Stimulated activated CD4-positive, alpha-beta T cell treated with anti-CD3 and anti-CD28 coated beads, TNF-alpha, amount 100 ng/mL, for 24 hours (primary cell): ENCODE measurements around the gene FAM118B.

Experiments used
- DNase-seq, 3 experiments: peaks; one replicate each; pipeline ENCODE4 v3.0.0-alpha.2; 2020; ENCODE audit warnings: low read depth in 3 of 3

The FAM118B gene

GRCh38 chr11:126186708-126187529, 24.7 kb upstream of the FAM118B start:
- no peak for DNase-seq

- DNase-seq, result no peak
Measured at GRCh38 chr11:126188332-126189108, 23.1 kb upstream of the FAM118B start.

GRCh38 chr11:126189109-126189929, 22.3 kb upstream of the FAM118B start:
- no peak for DNase-seq

- no peak for DNase-seq
Measured at GRCh38 chr11:126190792-126191191, 20.8 kb upstream of the FAM118B start.

GRCh38 chr11:126191379-126192073, 20.1 kb upstream of the FAM118B start:
- no peak for DNase-seq

GRCh38 chr11:126192361-126192760, 19.2 kb upstream of the FAM118B start:
- no peak for DNase-seq

GRCh38 chr11:126193038-126193478, 18.5 kb upstream of the FAM118B start:
- DNase-seq, result no peak

- peak in 1 of 3 experiments; percentile 21 for DNase-seq
Measured at GRCh38 chr11:126194121-126194543, 17.4 kb upstream of the FAM118B start.

- DNase-seq, result no peak
Measured at GRCh38 chr11:126195119-126195518, 16.5 kb upstream of the FAM118B start.

GRCh38 chr11:126197277-126197939, 14.2 kb upstream of the FAM118B start:
- DNase-seq, result no peak

- DNase-seq, result no peak
Measured at GRCh38 chr11:126198648-126199047, 12.9 kb upstream of the FAM118B start.

GRCh38 chr11:126202646-126203359, 8.8 kb upstream of the FAM118B start:
- no peak for DNase-seq

GRCh38 chr11:126205359-126205758, 6.2 kb upstream of the FAM118B start:
- no peak for DNase-seq

GRCh38 chr11:126207896-126208295, 3.7 kb upstream of the FAM118B start:
- DNase-seq, result no peak

- DNase-seq, result no peak
Measured at GRCh38 chr11:126210871-126211235, 729 bp upstream of the FAM118B start.

- no peak for DNase-seq
Measured at GRCh38 chr11:126212089-126212660, 593 bp downstream of the FAM118B start.

- no peak for DNase-seq
Measured at GRCh38 chr11:126214441-126214840, 2.9 kb downstream of the FAM118B start.

- DNase-seq, result no peak
Measured at GRCh38 chr11:126214841-126215240, 3.3 kb downstream of the FAM118B start.

- no peak for DNase-seq
Measured at GRCh38 chr11:126216526-126217305, 5.1 kb downstream of the FAM118B start.
